ENCODE results near the gene ABCB11.

DNA sequence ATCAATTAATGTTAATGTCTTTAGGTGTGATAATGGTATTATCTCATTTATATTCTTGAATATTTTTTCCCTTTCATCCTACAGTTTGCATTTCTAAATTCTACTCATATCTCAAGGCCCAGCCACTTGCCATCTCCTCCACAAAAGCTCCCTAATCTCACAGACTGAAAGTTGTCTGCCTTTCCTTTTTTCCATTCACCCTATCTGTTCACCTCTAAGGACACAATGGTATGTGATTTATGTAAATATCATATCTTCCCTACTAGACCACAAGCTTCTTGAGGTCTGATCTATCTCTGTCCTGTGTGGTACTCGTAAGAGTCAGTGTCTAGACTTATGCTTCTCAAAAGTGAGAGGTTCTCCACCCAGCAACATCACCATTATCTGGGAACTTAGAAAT, 137.0 kb downstream of the ABCB11 start:
- TF ChIP-seq, protein P1, sequence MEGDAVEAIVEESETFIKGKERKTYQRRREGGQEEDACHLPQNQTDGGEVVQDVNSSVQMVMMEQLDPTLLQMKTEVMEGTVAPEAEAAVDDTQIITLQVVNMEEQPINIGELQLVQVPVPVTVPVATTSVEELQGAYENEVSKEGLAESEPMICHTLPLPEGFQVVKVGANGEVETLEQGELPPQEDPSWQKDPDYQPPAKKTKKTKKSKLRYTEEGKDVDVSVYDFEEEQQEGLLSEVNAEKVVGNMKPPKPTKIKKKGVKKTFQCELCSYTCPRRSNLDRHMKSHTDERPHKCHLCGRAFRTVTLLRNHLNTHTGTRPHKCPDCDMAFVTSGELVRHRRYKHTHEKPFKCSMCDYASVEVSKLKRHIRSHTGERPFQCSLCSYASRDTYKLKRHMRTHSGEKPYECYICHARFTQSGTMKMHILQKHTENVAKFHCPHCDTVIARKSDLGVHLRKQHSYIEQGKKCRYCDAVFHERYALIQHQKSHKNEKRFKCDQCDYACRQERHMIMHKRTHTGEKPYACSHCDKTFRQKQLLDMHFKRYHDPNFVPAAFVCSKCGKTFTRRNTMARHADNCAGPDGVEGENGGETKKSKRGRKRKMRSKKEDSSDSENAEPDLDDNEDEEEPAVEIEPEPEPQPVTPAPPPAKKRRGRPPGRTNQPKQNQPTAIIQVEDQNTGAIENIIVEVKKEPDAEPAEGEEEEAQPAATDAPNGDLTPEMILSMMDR (IDR thresholded peaks at IDR 0.05 in 2 of 3, conservative IDR thresholded peaks at IDR 0.05 in 1 of 3; ENCODE audit: borderline replicate concordance in 1 of 3, insufficient read depth in 1 of 3, low read depth in 2 of 3, low read length in 2 of 3) = no peak
- TF ChIP-seq TCF7L2 (IDR thresholded peaks at IDR 0.05; ENCODE audit: borderline replicate concordance, extremely low read depth, insufficient read depth, insufficient read length) (no peak), POLR2A (IDR thresholded peaks at IDR 0.05; ENCODE audit: borderline replicate concordance, extremely low read depth, insufficient read depth, insufficient read length) (no peak), EZH2 (IDR thresholded peaks at IDR 0.05) (no peak), CEBPB (IDR thresholded peaks at IDR 0.05; ENCODE audit: low read depth) (no peak), ELF1 (IDR thresholded peaks at IDR 0.05; ENCODE audit: borderline replicate concordance, low read depth) (no peak), SIN3A (IDR thresholded peaks at IDR 0.05; ENCODE audit: low read depth) (no peak), YY1 (IDR thresholded peaks at IDR 0.05; ENCODE audit: extremely low read depth, insufficient replicate concordance, low read depth, low read length) (no peak), EGR1 (IDR thresholded peaks at IDR 0.05; ENCODE audit: low read depth) (no peak)
- TF ChIP-seq, protein P2, sequence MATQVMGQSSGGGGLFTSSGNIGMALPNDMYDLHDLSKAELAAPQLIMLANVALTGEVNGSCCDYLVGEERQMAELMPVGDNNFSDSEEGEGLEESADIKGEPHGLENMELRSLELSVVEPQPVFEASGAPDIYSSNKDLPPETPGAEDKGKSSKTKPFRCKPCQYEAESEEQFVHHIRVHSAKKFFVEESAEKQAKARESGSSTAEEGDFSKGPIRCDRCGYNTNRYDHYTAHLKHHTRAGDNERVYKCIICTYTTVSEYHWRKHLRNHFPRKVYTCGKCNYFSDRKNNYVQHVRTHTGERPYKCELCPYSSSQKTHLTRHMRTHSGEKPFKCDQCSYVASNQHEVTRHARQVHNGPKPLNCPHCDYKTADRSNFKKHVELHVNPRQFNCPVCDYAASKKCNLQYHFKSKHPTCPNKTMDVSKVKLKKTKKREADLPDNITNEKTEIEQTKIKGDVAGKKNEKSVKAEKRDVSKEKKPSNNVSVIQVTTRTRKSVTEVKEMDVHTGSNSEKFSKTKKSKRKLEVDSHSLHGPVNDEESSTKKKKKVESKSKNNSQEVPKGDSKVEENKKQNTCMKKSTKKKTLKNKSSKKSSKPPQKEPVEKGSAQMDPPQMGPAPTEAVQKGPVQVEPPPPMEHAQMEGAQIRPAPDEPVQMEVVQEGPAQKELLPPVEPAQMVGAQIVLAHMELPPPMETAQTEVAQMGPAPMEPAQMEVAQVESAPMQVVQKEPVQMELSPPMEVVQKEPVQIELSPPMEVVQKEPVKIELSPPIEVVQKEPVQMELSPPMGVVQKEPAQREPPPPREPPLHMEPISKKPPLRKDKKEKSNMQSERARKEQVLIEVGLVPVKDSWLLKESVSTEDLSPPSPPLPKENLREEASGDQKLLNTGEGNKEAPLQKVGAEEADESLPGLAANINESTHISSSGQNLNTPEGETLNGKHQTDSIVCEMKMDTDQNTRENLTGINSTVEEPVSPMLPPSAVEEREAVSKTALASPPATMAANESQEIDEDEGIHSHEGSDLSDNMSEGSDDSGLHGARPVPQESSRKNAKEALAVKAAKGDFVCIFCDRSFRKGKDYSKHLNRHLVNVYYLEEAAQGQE (IDR thresholded peaks at IDR 0.05; ENCODE audit: low read depth) = no peak
- TF ChIP-seq, protein P3, sequence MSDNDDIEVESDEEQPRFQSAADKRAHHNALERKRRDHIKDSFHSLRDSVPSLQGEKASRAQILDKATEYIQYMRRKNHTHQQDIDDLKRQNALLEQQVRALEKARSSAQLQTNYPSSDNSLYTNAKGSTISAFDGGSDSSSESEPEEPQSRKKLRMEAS (IDR thresholded peaks at IDR 0.05) = no peak

All from HCT116 (cell line).